GM18511 (cell line): ENCODE measurements around the gene ARID3B.
"Not testable (repeated sequence)": the region's sequence is repeated elsewhere in the genome, so short reads cannot be mapped to it uniquely, and the experiment has no call there.

ENCODE experiments used
- ATAC-seq: cut with Tn5 transposase; IDR thresholded peaks from one replicate; pipeline ENCODE4 v1.9.1; 2021; ENCODE audit warnings: mild to moderate bottlenecking, moderate library complexity; ENCODE audit not compliant: unreplicated experiment

ARID3B gene, protein sequence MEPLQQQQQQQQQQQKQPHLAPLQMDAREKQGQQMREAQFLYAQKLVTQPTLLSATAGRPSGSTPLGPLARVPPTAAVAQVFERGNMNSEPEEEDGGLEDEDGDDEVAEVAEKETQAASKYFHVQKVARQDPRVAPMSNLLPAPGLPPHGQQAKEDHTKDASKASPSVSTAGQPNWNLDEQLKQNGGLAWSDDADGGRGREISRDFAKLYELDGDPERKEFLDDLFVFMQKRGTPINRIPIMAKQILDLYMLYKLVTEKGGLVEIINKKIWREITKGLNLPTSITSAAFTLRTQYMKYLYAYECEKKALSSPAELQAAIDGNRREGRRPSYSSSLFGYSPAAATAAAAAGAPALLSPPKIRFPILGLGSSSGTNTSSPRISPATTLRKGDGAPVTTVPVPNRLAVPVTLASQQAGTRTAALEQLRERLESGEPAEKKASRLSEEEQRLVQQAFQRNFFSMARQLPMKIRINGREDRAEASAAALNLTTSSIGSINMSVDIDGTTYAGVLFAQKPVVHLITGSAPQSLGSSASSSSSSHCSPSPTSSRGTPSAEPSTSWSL

DNA sequence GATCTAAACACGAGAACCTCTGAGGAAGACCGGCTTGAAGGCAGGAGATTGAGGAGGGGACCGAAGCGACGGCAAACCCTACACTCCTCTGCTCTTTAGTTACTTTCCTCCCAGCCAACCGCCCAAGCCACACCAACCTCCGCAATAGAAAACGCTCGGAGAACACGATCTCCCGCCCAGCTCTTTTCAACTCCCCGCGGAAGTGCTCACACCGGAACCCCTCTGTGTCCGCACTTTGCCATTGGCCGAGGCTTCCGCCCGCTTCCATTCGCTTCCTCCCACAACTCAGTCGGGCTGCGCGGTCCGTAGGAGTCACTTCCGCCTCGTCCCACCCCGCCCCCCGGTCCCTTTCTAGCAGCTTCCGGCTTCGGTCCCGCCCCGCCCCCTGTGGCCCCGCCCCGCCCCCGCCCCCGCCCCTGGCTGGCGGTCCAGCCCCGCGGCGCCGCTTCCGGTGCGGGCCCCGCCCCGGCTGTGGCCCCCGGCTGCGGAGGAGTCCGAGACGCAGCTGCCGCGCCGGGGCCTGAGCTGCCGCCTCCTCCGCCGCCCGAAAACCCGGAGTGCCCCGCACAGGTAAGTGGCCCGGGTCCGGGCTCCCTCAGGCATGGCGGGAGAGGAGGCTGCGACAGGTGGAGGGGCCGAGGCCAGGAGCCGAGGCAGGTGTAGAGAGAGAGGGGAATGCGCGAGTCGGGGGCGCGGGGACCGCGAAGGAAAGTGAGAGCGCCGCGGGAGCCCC is at the start of gene ARID3B:
Gene ARID3B (plus strand): TSS at position 460 of the 733 bp plus-strand sequence. CDS start 2,717 bp downstream, outside the sequence.
- ATAC-seq: peak; percentile 83

DNA sequence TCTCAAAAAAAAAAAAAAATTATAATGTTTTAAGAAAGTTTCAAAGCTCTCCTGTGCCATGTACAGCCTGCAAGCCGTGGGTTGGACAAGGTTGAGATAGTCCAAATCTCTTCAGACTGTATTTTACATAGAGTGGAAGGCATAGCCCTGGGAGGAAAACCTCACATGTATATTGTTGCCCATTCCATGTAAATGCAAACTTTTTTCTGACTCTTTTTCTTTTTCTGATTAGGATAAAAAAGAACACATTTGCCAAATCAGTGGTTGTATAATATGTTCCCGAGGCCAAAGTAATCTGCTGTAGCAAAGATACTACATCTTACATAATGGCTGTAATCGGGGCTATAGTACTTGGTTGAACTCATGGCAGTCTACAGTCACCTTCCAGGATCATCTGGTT is 44.4 kb upstream of the ARID3B start:
- no peak for ATAC-seq

DNA sequence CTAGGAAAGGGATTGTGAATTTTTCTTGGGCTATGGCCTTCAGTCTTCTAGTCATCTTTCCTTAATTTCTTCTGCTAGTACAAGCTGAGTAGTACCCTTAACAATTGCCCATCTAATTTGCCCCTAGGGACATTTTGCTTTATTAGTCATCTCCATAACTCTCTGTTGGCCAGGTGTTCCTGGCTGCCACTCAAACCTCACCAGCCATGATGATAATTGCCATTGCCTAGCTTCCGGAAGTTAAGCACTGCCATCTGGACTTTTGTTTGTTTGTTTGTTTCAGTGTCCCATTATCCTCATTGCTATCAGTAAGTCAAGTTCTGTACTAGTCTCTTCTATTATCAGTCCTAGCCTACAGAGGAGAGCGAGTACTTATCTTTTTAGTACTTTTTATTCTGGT is 43.4 kb upstream of the ARID3B start:
- no peak for ATAC-seq

DNA sequence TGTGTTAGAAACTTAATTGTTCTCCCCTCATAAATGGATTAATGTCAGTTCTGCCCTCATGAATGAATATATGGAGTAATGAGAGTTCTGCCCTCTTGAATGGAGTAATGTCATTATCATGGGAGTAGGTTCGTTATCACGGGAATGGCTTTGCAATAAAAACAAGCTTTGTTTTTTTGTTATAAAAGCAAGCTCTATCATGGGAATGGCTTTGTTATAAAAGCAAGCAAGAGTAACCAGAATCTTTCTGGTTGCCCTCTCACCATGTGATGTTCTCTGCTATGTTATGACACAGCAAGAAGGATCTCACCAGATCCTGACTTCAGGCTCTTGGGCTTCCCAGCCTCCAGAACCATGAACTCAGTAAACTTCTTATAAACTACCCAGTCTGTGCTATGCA is 41.7 kb upstream of the ARID3B start:
- no peak for ATAC-seq

DNA sequence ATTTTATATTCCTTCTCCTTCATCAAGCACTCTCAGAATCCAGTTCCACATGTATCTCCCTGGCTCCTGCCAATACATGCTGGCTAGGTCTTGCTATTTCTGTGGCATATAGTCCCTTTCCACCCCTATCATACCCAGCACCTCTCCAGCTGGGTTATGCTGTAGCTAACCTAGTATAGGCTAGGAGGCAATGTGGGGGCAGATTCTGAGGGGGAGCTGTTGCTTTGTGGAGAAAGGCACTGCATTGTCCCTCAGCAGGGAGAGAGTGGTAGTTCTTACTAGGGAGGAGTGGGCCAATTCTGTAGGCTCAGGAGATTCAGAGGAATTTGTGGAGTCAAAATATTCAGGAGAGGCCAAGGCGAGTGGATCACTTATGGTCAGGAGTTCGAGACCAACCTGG is 40.6 kb upstream of the ARID3B start:
- no peak for ATAC-seq

DNA sequence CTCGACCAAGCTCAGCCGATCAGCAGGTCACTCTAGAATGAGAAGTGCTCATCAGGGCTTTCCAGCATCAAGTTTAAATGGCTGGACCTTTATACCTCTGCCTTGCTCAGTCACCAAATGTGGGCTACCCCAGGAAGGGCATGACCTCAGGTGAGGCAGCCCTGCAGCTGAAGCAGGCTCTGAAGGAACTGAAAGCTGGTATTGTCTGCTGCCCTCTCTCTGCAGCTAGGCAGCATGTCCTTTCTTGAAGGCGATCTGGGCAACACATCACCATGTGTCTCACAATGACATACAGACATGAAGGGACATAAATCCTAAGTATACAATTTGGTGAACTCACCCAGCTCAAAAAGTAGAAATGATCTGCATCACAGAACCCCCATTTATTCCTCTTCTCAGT is 38.7 kb upstream of the ARID3B start:
- no peak for ATAC-seq

DNA sequence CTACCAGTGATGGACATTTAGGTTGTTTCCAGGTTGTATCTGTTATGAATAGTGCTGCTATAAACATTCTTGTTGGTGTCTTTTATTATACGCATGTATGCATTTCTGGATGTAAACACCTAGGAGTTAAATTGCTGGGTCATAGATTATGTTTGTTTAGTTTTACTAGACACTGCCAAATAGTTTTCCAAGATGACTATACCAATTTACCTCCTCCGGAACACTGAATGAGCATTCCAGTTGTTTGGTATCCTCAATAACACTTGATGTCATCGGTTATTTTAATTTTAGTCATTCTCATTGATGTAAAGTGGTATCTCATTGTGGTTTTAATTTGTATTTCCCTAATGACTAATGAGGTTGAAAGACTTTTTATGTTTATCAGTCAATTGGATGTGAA is 36.6 kb upstream of the ARID3B start:
- no peak for ATAC-seq

DNA sequence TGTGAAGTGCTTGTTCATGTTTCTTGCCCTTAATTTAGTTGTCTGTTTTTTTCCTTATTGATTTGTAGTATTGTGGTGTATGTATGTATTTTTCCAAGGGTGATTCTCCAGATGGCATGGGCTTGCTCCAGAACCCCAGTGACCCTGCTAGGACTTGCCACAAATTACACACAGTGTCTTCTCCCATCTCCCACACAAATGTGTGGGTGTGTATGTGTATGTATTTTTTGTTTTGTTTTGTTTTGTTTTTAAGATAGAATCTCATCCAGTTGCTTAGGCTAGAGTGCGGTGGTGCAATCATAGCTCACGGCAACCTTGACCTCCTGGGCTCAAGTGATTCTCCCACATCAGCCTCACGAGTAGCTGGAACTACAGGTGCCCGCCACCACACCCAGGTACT is 36.2 kb upstream of the ARID3B start:
- no peak for ATAC-seq

DNA sequence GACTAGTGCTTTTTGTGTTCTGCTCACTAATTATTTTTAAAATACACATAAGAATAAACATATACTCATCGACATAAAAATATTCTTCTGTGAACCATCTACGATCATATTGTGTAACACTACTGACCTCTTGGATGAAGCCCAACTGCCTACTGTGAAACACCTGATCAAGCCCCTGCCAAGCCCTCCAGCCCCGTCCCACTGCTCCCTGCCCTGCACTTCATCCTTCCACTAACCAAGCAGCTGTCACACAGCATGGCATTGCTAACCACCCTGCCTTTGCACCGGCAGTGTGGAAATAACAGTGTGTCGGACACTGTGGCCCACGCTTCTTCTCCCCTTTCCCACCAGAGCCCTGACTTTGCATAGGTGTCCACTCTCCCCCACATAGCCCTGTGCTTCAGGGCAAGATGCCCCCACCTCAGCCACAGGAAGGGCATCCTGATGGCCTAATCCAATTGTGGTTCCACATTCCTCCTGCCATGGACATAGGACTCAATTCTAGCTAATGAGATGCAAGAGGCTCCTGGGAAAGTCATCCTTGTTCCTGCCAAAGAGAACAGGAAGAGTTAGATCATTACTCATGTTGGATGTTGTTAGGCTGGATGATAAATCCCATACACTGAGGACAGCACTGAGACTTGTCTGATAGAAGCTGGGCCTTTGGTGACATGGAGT is 35.0 kb upstream of the ARID3B start:
- no peak for ATAC-seq

DNA sequence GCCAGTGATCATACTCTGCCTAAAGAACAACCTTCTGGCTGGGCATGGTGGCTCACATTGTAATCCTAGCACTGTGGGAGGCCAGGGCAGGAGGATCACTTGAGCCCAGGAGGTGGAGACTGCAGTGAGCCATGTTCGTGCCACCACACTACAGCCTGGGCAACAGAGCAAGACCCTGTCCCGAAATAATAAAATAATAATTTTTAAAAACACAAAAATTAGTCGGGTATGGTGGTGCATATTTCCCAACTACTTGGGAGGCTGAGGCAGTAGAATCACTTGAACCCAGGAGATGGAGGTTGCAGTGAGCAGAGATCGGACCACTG is 34.5 kb upstream of the ARID3B start:
- no peak for ATAC-seq

DNA sequence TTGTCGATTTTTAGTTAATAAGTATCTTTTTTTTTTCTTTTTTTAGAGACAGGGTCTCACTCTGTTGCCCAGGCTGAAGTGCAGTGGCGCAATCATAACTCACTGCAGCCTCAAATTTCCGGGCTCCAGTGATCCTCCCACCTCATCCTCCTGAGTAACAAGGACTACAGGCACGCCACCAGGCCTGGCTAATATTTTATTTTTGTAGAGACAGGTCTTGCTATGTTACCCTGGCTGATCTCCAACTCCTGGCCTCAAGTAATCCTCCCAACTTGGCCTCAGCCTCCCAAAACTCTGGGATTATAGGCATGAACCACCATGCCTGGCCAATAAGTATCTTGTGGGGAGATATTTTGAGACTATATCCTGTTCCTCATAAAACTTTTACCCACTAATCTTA is 29.4 kb upstream of the ARID3B start:
- ATAC-seq: peak; percentile 80

DNA sequence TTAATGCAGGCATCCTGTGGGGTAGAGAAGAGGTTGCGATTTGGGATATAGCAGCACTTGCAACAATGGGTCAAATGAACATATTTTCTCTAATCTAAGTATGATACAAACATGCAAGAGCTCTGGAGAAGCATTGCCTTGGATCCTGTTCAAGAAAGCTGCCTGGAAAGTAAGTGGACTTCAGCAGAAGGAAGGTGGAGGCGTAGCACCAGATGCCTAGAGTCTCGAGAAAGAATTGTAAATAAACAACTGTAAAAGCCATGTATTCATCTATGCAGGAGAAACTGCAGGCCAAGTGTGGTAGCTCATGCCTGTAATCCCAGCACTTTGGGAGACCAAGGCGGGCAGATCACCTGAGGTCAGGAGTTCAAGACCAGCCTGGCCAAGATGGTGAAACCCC is 27.0 kb upstream of the ARID3B start:
- not testable (repeated sequence) for ATAC-seq

DNA sequence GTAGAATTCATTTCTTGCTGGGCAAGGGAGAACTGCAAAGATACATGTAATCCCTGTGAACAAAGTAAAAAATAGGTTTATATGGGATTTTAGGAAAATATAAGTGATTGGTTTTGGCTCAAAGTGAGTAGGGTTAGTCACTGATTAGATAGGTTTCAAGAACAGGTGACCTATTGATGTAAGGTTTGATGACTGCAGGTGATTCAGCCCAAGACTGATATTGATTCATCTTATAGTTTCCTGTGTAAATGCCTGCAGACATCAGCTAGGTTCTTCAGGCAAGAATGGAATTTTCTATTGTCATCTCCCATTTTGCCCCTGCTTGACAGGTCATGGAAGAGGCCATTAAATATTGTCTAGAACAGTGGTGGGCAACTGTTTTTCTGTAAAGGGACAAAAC is 23.9 kb upstream of the ARID3B start:
- ATAC-seq: no peak

DNA sequence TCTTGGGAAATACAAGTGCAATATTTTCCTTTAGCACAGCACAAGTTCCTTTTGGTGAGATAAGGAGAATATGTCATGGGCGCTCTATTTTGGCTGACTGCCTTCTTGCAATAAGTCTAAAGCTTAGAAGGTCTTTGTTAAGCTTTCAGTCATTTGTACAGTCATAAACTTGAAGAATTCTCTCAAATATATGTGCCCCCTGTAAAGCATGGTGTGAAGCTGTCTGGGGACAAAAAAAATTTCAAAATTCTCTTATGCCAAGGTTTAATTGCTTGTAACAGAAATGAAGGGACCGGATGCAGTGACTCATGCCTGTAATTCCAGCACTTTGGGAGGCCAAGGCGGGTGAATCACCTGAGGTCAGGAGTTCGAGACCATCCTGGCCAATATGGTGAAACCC is 21.7 kb upstream of the ARID3B start:
- ATAC-seq: no peak

DNA sequence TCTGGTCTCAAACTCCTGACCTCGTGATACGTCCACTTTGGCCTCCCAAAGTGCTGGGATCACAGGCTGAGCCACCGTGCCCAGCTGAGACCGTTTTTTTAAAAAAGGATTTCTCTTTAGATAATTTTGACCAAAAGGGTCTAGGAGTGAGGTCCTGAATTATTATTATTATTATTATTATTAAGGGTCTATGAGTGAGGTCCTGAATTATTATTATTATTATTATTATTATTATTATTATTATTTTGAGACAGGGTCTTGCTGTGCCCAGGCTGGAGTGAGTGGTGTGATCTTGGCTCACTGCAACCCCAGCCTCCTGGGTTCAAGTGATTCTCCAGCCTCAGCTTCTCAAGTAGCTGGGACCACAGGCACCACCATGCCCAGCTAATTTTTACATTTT is 20.6 kb upstream of the ARID3B start:
- no peak for ATAC-seq

DNA sequence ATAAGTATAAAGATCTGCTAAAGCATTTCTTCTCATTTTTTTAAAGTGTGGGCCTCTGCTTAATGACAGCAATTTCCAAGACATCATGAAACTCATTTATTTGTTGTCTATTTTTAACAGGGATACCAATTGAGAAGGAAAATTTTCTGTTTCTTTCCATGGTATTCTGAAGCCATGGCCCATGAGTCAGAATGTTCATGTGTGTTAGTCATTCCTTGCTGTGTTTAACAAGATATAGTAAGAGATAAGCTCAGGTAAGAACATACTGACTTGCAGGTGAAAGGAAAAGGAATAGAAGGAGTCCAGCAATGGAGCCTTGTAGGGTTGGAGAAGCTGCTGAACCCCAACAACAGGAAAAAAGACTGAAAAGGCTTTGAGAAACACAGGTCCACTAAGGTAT is 17.0 kb upstream of the ARID3B start:
- ATAC-seq: no peak

DNA sequence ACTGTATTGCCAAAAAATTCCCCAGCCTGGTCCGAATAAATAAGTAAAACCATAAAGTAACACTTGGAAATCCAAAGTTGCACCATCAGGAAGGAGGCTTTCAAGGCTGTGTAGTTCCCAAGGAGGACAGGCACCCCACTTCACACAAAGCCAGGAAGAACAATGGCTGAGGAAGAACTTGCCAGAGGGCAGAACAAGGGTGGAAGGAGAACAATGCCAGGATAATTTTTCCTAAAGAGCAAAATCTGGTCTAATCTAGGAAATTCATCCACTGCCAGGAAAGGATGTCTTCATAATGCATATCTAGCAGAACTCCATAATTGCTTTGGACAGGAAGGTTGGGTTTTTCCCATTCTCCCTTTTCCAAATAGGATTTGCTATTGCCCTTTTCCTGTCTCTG is 15.7 kb upstream of the ARID3B start:
- no peak for ATAC-seq

DNA sequence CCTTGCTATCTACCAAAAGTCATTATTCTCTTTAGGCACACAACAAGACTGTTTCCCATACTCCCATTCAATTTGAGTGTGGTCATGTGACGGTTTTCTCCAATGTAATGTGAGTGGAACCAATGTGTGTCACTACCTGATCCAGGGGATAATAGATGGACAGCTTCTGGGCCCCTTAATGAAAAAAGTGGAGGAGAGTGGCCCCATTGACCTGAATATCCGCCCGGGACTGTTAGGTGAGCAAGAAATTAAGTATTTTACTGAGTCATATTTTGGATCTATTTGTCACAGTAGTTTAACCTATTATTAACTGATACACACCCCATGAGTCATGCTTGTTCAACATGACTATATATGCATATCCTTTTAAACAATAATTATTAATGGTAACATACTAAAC is 15.1 kb upstream of the ARID3B start:
- no peak for ATAC-seq

DNA sequence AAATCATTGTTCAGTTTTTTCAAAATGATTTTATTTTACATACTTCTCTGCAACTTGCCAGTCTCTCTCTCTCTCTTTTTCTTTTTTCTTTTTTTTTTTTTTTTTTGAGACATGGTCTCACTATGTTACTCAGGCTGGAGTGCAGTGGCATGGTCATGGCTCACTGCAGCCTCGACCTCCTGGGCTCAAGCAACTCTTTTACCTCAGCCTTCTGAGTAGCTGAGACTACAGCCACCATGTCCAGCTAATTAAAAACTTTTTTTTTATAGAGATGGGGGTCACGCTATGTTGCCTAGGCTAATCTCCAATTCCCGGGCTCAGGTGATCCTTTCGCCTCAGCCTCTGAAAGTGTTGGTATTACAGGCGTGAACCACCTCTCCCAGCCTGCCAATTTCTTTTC is 12.1 kb upstream of the ARID3B start:
- ATAC-seq: no peak

DNA sequence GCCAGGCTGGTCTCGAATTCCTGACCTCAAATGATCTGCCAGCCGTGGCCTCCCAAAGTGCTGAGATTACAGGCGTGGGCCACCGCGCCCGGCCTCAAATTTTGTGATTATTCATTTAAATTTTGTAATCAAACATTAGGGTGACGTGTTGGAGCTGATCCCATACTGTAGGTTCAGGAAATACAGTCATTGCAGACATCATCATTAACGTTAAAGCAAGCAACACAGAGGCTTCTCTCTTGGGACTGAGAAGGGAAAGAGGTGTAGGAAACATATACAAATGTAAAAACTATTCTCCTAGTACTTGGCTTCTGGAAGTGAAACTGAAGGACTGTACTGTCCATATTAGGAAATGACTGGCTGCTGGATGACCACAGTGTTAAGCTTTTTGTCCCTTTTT is 11.1 kb upstream of the ARID3B start:
- ATAC-seq: no peak

DNA sequence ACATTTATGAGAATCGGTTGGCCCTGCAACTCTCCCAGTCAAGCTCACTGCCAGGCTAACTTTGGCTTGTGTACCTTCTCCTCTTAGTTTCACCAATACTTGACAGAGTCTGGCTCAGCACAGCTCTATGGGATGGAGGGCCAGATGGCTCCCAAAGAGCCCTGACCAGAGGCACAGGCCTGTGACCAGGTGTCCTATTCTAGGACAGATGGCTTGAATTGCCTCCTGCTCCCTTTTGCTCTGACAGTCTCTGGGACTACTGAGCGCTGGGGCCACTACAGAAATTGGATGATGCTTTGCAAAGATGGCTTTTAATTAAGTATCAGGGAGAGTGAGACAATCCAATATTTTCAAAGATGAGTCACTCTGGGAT is 10.3 kb upstream of the ARID3B start:
- no peak for ATAC-seq
